GM19452 (cell line): ENCODE data around the gene DAB1.
"Not testable (repeated sequence)": the region's sequence is repeated elsewhere in the genome, so short reads cannot be mapped to it uniquely, and the experiment has no call there.

Experiments
- ATAC-seq: cut with Tn5 transposase; IDR thresholded peaks from one replicate; pipeline ENCODE4 v1.9.1; 2021; ENCODE audit not compliant: unreplicated experiment

DAB1 gene

GRCh38 chr1:57362480-57362879 is 61.4 kb downstream of the DAB1 start:
- ATAC-seq, result no peak

- ATAC-seq, result no peak
Measured at GRCh38 chr1:57361516-57361915, 62.3 kb downstream of the DAB1 start.

- no peak for ATAC-seq
Measured at GRCh38 chr1:57360846-57361407, 62.9 kb downstream of the DAB1 start.

- no peak for ATAC-seq
Measured at GRCh38 chr1:57357462-57357861, 66.4 kb downstream of the DAB1 start.

GRCh38 chr1:57353654-57354053 is 70.2 kb downstream of the DAB1 start:
- ATAC-seq, result no peak

GRCh38 chr1:57350610-57351009 is 73.2 kb downstream of the DAB1 start:
- no peak for ATAC-seq

GRCh38 chr1:57348921-57349320 is 74.9 kb downstream of the DAB1 start:
- ATAC-seq, result no peak

GRCh38 chr1:57345916-57346315 is 77.9 kb downstream of the DAB1 start:
- ATAC-seq, result no peak

GRCh38 chr1:57344265-57344664 is 79.6 kb downstream of the DAB1 start:
- no peak for ATAC-seq

GRCh38 chr1:57343298-57343915 is 80.5 kb downstream of the DAB1 start:
- ATAC-seq, result not testable (repeated sequence)

- no peak for ATAC-seq
Measured at GRCh38 chr1:57341721-57342120, 82.1 kb downstream of the DAB1 start.

- no peak for ATAC-seq
Measured at GRCh38 chr1:57340334-57341070, 83.4 kb downstream of the DAB1 start.

- ATAC-seq, result no peak
Measured at GRCh38 chr1:57337623-57338022, 86.2 kb downstream of the DAB1 start.

GRCh38 chr1:57336793-57337192 is 87.1 kb downstream of the DAB1 start:
- ATAC-seq, result no peak

GRCh38 chr1:57331620-57332019 is 92.2 kb downstream of the DAB1 start:
- ATAC-seq, result no peak

GRCh38 chr1:57329937-57330336 is 93.9 kb downstream of the DAB1 start:
- ATAC-seq, result no peak

GRCh38 chr1:57329001-57329527 is 94.8 kb downstream of the DAB1 start:
- no peak for ATAC-seq

- no peak for ATAC-seq
Measured at GRCh38 chr1:57327946-57328345, 95.9 kb downstream of the DAB1 start.

- no peak for ATAC-seq
Measured at GRCh38 chr1:57327336-57327735, 96.5 kb downstream of the DAB1 start.

- ATAC-seq, result no peak
Measured at GRCh38 chr1:57325536-57325935, 98.3 kb downstream of the DAB1 start.

- ATAC-seq, result no peak
Measured at GRCh38 chr1:57325117-57325516, 98.7 kb downstream of the DAB1 start.

GRCh38 chr1:57324388-57324787 is 99.5 kb downstream of the DAB1 start:
- no peak for ATAC-seq
